GM12892 (cell line): Measurements from ENCODE around the gene STAB1.

Experiments used
- POLR2A ChIP-seq: IDR thresholded peaks from 2 replicates; pipeline ENCODE4 v1.6.1; 2011; ENCODE audit warnings: low read depth, low read length, control low read depth
- POLR2AphosphoS5 ChIP-seq: IDR thresholded peaks from 2 replicates; pipeline ENCODE4 v1.6.1; 2011; ENCODE audit warnings: low read depth, low read length, control low read depth

- TF ChIP-seq POLR2AphosphoS5 (no peak), POLR2A (no peak)
Observed at GRCh38 chr3:52539010-52539653, 44.0 kb downstream of the STAB1 start.
